C4-2B (cell line): ENCODE results near the gene ANK3.

Experiments
- ZFX ChIP-seq: fragments of 450-650 bp; IDR thresholded peaks from 2 replicates; pipeline ENCODE4 v1.6.1; 2017
- TF ChIP-seq, protein P1 (sequence below): fragments of 450-650 bp; conservative IDR thresholded peaks from 2 replicates; pipeline ENCODE4 v1.5.1; 2017; ENCODE audit warnings: mild to moderate bottlenecking

DNA sequence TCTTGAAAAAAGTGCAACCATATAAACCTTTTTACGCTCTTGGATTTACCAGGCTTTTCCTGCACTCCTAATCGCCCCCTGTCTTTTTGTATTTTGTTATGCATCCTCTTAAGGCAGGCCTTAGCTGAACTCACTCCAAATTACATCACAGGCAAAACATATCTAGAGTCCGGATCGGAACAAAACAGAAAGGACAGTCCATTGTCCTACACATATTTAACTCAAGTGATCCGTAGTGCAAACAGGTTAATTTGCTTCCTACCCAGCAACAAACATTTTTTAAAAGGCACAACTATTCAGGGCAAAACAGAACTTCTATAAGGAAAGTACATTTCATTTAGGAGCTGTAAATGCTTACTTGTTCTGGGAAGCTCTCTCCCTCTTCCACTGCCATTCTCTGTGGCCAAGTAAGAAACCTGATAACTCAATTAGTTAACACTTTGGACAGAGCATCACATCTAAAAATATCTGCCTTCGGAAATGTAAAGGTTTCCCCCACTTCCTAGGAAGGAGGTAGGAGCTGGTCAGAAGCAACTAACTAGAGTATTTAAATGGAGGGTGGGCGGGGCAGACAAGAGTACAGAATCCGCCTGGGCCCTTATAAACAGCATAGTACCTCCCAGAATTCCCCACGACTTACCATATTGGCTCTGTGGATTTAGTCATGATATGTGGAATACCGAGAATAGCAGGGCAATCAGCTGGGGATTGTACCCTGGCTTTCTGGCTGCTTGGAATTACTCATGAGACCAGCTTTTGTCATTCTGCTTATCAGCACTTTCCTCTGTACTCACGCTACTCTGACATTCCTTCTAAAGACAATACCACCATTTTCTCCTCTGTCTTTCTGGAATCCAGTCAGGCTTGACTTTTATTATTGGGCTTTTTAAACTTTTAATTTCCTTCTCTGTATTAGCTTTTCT lies 89.5 kb downstream of the ANK3 start:
- TF ChIP-seq, protein P1, sequence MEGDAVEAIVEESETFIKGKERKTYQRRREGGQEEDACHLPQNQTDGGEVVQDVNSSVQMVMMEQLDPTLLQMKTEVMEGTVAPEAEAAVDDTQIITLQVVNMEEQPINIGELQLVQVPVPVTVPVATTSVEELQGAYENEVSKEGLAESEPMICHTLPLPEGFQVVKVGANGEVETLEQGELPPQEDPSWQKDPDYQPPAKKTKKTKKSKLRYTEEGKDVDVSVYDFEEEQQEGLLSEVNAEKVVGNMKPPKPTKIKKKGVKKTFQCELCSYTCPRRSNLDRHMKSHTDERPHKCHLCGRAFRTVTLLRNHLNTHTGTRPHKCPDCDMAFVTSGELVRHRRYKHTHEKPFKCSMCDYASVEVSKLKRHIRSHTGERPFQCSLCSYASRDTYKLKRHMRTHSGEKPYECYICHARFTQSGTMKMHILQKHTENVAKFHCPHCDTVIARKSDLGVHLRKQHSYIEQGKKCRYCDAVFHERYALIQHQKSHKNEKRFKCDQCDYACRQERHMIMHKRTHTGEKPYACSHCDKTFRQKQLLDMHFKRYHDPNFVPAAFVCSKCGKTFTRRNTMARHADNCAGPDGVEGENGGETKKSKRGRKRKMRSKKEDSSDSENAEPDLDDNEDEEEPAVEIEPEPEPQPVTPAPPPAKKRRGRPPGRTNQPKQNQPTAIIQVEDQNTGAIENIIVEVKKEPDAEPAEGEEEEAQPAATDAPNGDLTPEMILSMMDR, result no peak
- TF ChIP-seq ZFX, result no peak
